HG03469 (cell line): ENCODE measurements around the gene BCO2.

Source experiments
- ATAC-seq: cut with Tn5 transposase; IDR thresholded peaks from one replicate; pipeline ENCODE4 v1.9.1; 2021; ENCODE audit warnings: mild to moderate bottlenecking, moderate library complexity, moderate number of reproducible peaks; ENCODE audit not compliant: unreplicated experiment

BCO2 gene

GRCh38 chr11:112212710-112213109 is 37.4 kb downstream of the BCO2 start:
- no peak for ATAC-seq

GRCh38 chr11:112213753-112214152 is 38.4 kb downstream of the BCO2 start:
- ATAC-seq: no peak

- no peak for ATAC-seq
Measured at GRCh38 chr11:112215621-112216020, 40.3 kb downstream of the BCO2 start.

GRCh38 chr11:112216561-112217105 is 41.3 kb downstream of the BCO2 start:
- ATAC-seq: no peak

- ATAC-seq: peak; percentile 79
Measured at GRCh38 chr11:112219476-112220232, 44.3 kb downstream of the BCO2 start.

- ATAC-seq: no peak
Measured at GRCh38 chr11:112221274-112221835, 46.0 kb downstream of the BCO2 start.

- ATAC-seq: no peak
Measured at GRCh38 chr11:112222303-112222702, 47.0 kb downstream of the BCO2 start.

GRCh38 chr11:112223121-112223520 is 47.8 kb downstream of the BCO2 start:
- ATAC-seq: no peak

- no peak for ATAC-seq
Measured at GRCh38 chr11:112223754-112224532, 48.6 kb downstream of the BCO2 start.

- no peak for ATAC-seq
Measured at GRCh38 chr11:112225753-112226061, 50.4 kb downstream of the BCO2 start.

- peak; percentile 83 for ATAC-seq
Measured at GRCh38 chr11:112226062-112226830, 50.9 kb downstream of the BCO2 start, which contains the start of gene PTS. PTS (plus strand) TSS chr11:112226428; CDS start chr11:112226444, 16 bp downstream.

- ATAC-seq: no peak
Measured at GRCh38 chr11:112226831-112227401, 51.6 kb downstream of the BCO2 start.

- no peak for ATAC-seq
Measured at GRCh38 chr11:112227471-112227870, 52.2 kb downstream of the BCO2 start.

GRCh38 chr11:112228706-112229105 is 53.4 kb downstream of the BCO2 start:
- no peak for ATAC-seq

- no peak for ATAC-seq
Measured at GRCh38 chr11:112229159-112229558, 53.8 kb downstream of the BCO2 start.

GRCh38 chr11:112229746-112230433 is 54.6 kb downstream of the BCO2 start:
- no peak for ATAC-seq

GRCh38 chr11:112231952-112232351 is 56.6 kb downstream of the BCO2 start:
- ATAC-seq: no peak

GRCh38 chr11:112235750-112236390 is 60.6 kb downstream of the BCO2 start:
- no peak for ATAC-seq

GRCh38 chr11:112237451-112237850 is 62.1 kb downstream of the BCO2 start:
- no peak for ATAC-seq
